Ishikawa (cell line): ENCODE data around the gene DPM3.

ENCODE experiments used
- CEBPB ChIP-seq: IDR thresholded peaks from 2 replicates; pipeline ENCODE4 v1.6.1; 2012
- CREB1 ChIP-seq: IDR thresholded peaks from 2 replicates; pipeline ENCODE4 v1.6.1; 2012; ENCODE audit warnings: low read depth
- EGR1 ChIP-seq: IDR thresholded peaks from 2 replicates; pipeline ENCODE4 v1.6.1; 2012
- EP300 ChIP-seq: IDR thresholded peaks from 2 replicates; pipeline ENCODE4 v1.6.1; 2012; ENCODE audit warnings: borderline replicate concordance
- FOXM1 ChIP-seq: IDR thresholded peaks from 2 replicates; pipeline ENCODE4 v1.6.1; 2012; ENCODE audit warnings: low read depth, borderline replicate concordance
- MAX ChIP-seq: IDR thresholded peaks from 2 replicates; pipeline ENCODE4 v1.6.1; 2012
- NFIC ChIP-seq: IDR thresholded peaks from 2 replicates; pipeline ENCODE4 v1.6.1; 2012
- RAD21 ChIP-seq: IDR thresholded peaks from 2 replicates; pipeline ENCODE4 v1.6.1; 2012; ENCODE audit warnings: low read depth
- REST ChIP-seq: IDR thresholded peaks from 2 replicates; pipeline ENCODE4 v1.6.1; 2012; ENCODE audit warnings: low read depth, mild to moderate bottlenecking
- TAF1 ChIP-seq: IDR thresholded peaks from 2 replicates; pipeline ENCODE4 v1.6.1; 2012; ENCODE audit warnings: low read depth, mild to moderate bottlenecking
- TCF12 ChIP-seq: IDR thresholded peaks from 2 replicates; pipeline ENCODE4 v1.6.1; 2012; ENCODE audit warnings: low read depth
- TEAD4 ChIP-seq: IDR thresholded peaks from 2 replicates; pipeline ENCODE4 v1.6.1; 2012
- USF1 ChIP-seq: IDR thresholded peaks from 2 replicates; pipeline ENCODE4 v1.6.1; 2012
- YY1 ChIP-seq: IDR thresholded peaks from 2 replicates; pipeline ENCODE4 v1.6.1; 2012; ENCODE audit warnings: low read depth
- ZBTB7A ChIP-seq: IDR thresholded peaks from 2 replicates; pipeline ENCODE4 v1.6.1; 2012; ENCODE audit warnings: low read depth

The DPM3 gene

GRCh38 chr1:155186794-155187455 lies 46.6 kb upstream of the DPM3 start:
- TF ChIP-seq REST = no peak
- TF ChIP-seq CEBPB = no peak
- no peak for TF ChIP-seq EP300
- no peak for TF ChIP-seq NFIC
- TF ChIP-seq EGR1 = no peak
- no peak for TF ChIP-seq USF1
- no peak for TF ChIP-seq CREB1
- TF ChIP-seq YY1 = no peak

- no peak for TF ChIP-seq EGR1
- TF ChIP-seq EP300 = no peak
- no peak for TF ChIP-seq ZBTB7A
- no peak for TF ChIP-seq REST
- no peak for TF ChIP-seq TCF12
- TF ChIP-seq YY1 = no peak
- no peak for TF ChIP-seq TEAD4
- no peak for TF ChIP-seq USF1
These were observed 45.9 kb upstream of the DPM3 start for GRCh38 chr1:155186067-155186793.

GRCh38 chr1:155185783-155186066 lies 45.4 kb upstream of the DPM3 start:
- no peak for TF ChIP-seq EGR1

- TF ChIP-seq NFIC (no peak), CEBPB (no peak), EGR1 (no peak), USF1 (no peak), ZBTB7A (no peak), EP300 (no peak), MAX (no peak), REST (no peak), TCF12 (no peak), YY1 (no peak), RAD21 (no peak), TAF1 (no peak), TEAD4 (no peak), FOXM1 (no peak), CREB1 (no peak)
These were observed 44.8 kb upstream of the DPM3 start for GRCh38 chr1:155184835-155185782.
